A673 (cell line): ENCODE measurements around the gene NUMB. TPM values are rescaled to one million over a fixed set of nuclear protein-coding genes. Genes with fewer than 3 reads are reported as not detected.

ENCODE experiments used
- BruUV-seq: library from RNA; stranded (reverse); fragments of 400-500 nt; replicated peaks from 2 replicates; lab custom pipeline; 2021; lab: Mats Ljungman, UMichigan
- CTCF ChIA-PET: fragments of 300-600 bp; sonication (Branson Sonifier 250); formaldehyde crosslinking; loops from one replicate; lab custom pipeline; 2022; ENCODE audit warnings: antibody characterized with exemption; lab: Charles Lee
- POLR2A ChIA-PET: fragments of 300-600 bp; sonication (Branson Sonifier 250); formaldehyde crosslinking; loops from one replicate; lab custom pipeline; 2022; ENCODE audit warnings: antibody characterized with exemption; ENCODE audit not compliant: low non-redundant PET; lab: Charles Lee
- DNase-seq: peaks from one replicate; pipeline ENCODE4 v3.0.0-alpha.2; 2015; ENCODE audit warnings: low spot score
- H3K27ac ChIP-seq: fragments of 200-600 bp; sonication (generic); 2 replicates; pipeline ENCODE4 v1.5.1; 2016; ENCODE audit warnings: mixed run types, low read depth, mild to moderate bottlenecking, mixed read lengths, antibody characterized with exemption, low read length; ENCODE audit not compliant: poor library complexity, severe bottlenecking
- H3K27me3 ChIP-seq: fragments of 200-600 bp; sonication (generic); replicated peaks from 2 replicates; pipeline ENCODE4 v1.6.1; 2017; ENCODE audit warnings: mixed run types, low read depth, mild to moderate bottlenecking, mixed read lengths, antibody characterized with exemption, low read length; ENCODE audit not compliant: insufficient read depth, poor library complexity
- H3K36me3 ChIP-seq: fragments of 200-600 bp; sonication (generic); 2 replicates; pipeline ENCODE4 v1.6.1; 2016; ENCODE audit warnings: mixed run types, mild to moderate bottlenecking, mixed read lengths, antibody characterized with exemption, low read length; ENCODE audit not compliant: insufficient read depth, poor library complexity, severe bottlenecking
- H3K4me1 ChIP-seq: fragments of 200-600 bp; sonication (generic); 2 replicates; pipeline ENCODE4 v1.6.1; 2017; ENCODE audit warnings: mixed run types, mild to moderate bottlenecking, mixed read lengths, antibody characterized with exemption, low read length; ENCODE audit not compliant: insufficient read depth, poor library complexity, severe bottlenecking
- H3K4me3 ChIP-seq: fragments of 200-600 bp; sonication (generic); 2 replicates; pipeline ENCODE4 v1.5.1; 2016; ENCODE audit warnings: low read depth, mixed run types, mild to moderate bottlenecking, mixed read lengths, low read length; ENCODE audit not compliant: poor library complexity, severe bottlenecking
- H3K9me3 ChIP-seq: fragments of 200-600 bp; sonication (generic); 2 replicates; pipeline ENCODE4 v1.6.1; 2016; ENCODE audit warnings: mixed run types, low read depth, mild to moderate bottlenecking, mixed read lengths, antibody characterized with exemption, low read length; ENCODE audit not compliant: poor library complexity, severe bottlenecking
- CTCF ChIP-seq: fragments of 300-800, 200-600 bp; sonication (generic); conservative IDR thresholded peaks from 2 replicates; pipeline ENCODE4 v1.5.1; 2017; ENCODE audit warnings: low read depth, mild to moderate bottlenecking, antibody characterized with exemption, low read length, moderate library complexity, mixed read lengths
- EZH2 ChIP-seq: fragments of 200-600 bp; sonication (generic); IDR thresholded peaks from 2 replicates; pipeline ENCODE4 v1.6.1; 2017; ENCODE audit warnings: borderline replicate concordance, low read depth, mild to moderate bottlenecking, mixed read lengths, antibody characterized with exemption, low read length; ENCODE audit not compliant: poor library complexity, severe bottlenecking
- intact Hi-C: fragments of 100-400 bp; cut with micrococcal nuclease; formaldehyde crosslinking; loops from one replicate; pipeline ENCODE4 v1.10.0; 2022; ENCODE audit not compliant: unreplicated experiment
- total RNA-seq: library from RNA; stranded (reverse); gene quantifications from 2 replicates; pipeline ENCODE4 v1.2.3, GENCODE V29; 2021

NUMB gene
- total RNA-seq, 1 experiment from 2014 or later: 46.3 TPM

GRCh38 chr14:73240816-73241480 is 217.4 kb downstream of the NUMB start:
- no peak for DNase-seq
- TF ChIP-seq EZH2 (no peak), CTCF (no peak)
- intact Hi-C loops: no loop called here
- Histone ChIP-seq H3K4me1 (peaks cover 9% of the 10 kb centered on the region), H3K9me3 (no peaks in the 10 kb centered on the region), H3K4me3 (no peak overlapping the region), H3K27me3 (peaks cover 26% of the 10 kb centered on the region), H3K27ac (no peak overlapping the region), H3K36me3 (no peaks in the 10 kb centered on the region)
- no TSS peak for BruUV-seq
- ChIA-PET CTCF (no interaction called here), POLR2A (no interaction called here)

DNA sequence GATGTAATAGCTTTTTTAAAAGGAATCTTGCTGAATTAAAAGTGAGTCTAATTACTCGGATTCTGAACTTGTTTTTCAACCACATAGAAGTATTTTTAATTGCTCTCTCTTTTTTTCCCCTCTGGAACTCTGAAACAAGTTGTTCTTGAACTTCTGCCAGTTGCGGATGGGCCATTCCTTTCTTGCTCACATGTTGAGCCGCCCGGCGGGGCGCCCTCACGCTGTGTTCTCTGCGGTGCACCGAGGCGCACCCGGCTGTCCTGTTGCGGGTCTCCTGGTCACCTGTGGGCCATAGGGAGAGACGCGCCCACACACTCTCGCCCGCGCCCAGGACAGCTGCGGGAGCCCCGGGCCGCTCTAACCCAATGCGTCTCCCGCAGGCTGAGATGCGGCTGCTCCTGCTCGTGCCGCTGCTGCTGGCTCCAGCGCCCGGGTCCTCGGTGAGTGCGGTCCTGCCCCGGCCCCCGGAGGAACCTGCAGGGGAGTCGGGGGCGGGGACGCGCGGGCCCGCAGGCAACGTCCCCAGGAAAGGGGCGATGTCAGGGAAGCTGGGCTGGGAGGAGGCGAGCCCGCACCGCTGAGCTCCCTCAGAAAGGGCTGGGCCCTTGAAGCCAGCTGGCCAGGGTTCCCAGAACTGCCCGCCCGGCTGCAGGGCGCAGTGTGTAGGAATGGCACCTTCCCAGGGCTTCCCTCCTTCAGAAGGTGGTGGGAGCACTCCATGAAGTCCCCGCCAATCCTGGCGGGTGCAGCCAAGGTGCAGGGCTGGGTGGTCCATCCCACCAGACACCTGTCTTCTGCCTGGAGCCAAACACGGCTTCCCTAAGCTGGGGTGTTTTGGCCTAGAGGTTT is 218.7 kb downstream of the NUMB start:
- TF ChIP-seq CTCF (no peak), EZH2 (peak; percentile 26)
- Histone ChIP-seq H3K27me3 (peaks cover 26% of the 10 kb centered on the region), H3K27ac (no peak overlapping the region), H3K36me3 (no peaks in the 10 kb centered on the region), H3K4me1 (peaks cover 12% of the 10 kb centered on the region), H3K4me3 (peak overlapping the region; percentile 19), H3K9me3 (no peaks in the 10 kb centered on the region)
- CTCF ChIA-PET: no interaction called here
- no peak for DNase-seq
- intact Hi-C loops: no loop called here
- no TSS peak for BruUV-seq
- POLR2A ChIA-PET: no interaction called here

DNA sequence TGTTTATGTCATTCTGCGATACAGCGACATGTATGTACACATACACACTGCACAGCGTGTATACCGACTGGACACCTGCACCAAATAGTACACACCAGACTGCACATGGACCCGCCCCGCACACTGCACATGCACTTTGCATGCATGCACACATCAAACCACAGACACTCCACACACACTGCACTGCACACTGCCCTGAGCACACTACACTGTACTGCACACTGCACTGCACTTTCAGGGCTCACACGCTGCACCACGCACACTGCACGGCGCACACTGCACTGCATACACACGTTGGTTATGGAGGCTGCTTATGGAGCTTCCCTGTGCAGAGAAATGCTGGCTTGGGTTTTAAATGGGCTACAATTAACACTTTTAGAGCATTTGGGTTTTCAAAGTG is 219.4 kb downstream of the NUMB start:
- TF ChIP-seq CTCF: no peak
- no peak for TF ChIP-seq EZH2
- POLR2A ChIA-PET: no interaction called here

More for the DNA sequence above, 219.4 kb downstream of the NUMB start:
- no peak for DNase-seq
- Histone ChIP-seq H3K9me3 (no peaks in the 10 kb centered on the region), H3K4me3 (no peak overlapping the region), H3K27me3 (peaks cover 26% of the 10 kb centered on the region), H3K4me1 (peaks cover 12% of the 10 kb centered on the region), H3K27ac (no peak overlapping the region), H3K36me3 (no peaks in the 10 kb centered on the region)
- CTCF ChIA-PET: no interaction called here
- BruUV-seq: no TSS peak
- intact Hi-C loops: no loop called here
